DMS153 treated with DMSO at 0.1 percent for 48 hours (cell line): Measurements from ENCODE around the gene XPR1.
"Not testable (repeated sequence)": the region's sequence is repeated elsewhere in the genome, so short reads cannot be mapped to it uniquely, and the experiment has no call there.

ENCODE experiments used
- DNase-seq: peaks from one replicate; lab custom pipeline; 2025; ENCODE audit not compliant: unreplicated experiment; lab: John Stamatoyannopoulos, UW

XPR1 gene

DNA sequence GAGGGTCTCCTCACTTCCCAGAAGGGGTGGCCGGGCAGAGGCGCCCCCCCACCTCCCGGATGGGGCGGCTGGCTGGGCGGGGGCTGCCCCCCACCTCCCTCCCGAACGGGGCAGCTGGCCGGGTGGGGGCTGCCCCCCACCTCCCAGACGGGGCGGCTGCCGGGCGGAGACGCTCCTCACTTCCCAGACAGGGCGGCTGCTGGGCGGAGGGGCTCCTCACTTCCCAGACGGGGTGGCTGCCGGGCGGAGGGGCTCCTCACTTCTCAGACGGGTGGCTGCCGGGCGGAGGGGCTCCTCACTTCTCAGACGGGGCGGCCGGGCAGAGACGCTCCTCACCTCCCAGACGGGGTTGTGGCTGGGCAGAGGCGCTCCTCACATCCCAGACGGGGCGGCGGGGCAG, 78.9 kb downstream of the XPR1 start:
- not testable (repeated sequence) for DNase-seq

DNA sequence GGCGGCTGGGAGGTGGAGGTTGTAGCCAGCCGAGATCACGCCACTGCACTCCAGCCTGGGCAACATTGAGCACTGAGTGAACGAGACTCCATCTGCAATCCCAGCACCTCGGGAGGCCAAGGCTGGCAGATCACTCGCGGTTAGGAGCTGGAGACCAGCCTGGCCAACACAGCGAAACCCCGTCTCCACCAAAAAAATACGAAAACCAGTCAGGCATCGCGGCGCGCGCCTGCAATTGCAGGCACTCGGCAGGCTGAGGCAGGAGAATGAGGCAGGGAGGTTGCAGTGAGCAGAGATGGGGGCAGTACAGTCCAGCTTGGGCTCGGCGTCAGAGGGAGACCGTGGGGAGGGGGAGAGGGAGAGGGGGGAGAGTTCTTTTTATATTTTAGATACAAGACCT, 79.4 kb downstream of the XPR1 start:
- not testable (repeated sequence) for DNase-seq

DNA sequence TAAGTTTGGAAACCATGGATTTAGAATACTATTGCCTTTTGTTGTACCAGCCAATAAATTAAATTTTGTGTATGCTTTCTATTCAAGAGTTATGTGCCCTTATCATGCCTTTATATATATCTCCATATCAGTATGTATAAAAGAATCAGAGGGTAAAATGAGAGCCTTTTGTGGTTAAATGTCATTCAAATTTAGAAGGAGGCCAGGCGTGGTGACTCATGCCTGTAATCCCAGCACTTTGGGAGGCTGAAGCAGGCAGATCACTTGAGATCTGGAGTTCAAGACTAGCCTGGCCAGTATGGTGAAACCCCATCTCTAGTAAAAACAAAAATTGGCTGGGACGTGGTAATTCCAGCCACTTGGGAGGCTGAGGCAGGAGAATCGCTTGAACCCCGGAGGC, 88.9 kb downstream of the XPR1 start:
- DNase-seq: no peak

DNA sequence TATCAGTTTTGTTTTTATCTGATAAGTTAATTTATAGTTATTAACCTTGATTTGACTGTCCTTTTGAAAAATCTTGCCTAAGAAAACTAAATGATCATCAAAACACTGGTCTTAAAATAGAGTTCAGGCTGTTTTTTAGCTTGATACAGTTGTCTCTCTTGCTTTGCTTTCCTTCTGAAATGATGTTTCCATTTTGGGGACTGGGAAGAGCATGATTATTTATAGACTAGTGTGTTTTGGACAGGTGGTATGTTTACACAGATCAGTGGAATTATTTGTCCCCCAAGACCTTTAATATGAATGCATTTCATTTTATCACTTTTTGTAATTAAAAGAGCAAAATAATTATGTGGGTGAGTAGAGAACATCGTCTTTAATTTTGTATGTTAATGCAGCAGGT, 90.8 kb downstream of the XPR1 start:
- DNase-seq: no peak

DNA sequence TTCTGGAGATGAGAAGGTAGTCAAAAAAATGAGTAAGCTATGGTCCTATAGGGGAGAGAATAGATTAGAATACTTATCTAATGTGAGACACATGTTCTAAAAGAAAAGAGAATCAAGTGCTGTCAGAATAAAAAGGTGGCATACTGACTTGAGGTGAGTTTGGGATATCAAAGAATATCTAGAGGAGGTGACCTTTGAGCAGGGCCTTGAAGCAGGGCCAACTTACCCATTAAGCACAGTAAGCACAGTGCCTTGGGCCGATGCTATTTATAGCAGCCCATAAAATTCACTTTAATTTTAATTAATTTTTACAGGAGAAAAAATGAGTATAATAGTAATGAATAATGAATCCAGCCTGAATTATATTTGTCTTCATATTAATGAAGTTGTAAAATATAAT, 92.2 kb downstream of the XPR1 start:
- DNase-seq: no peak

DNA sequence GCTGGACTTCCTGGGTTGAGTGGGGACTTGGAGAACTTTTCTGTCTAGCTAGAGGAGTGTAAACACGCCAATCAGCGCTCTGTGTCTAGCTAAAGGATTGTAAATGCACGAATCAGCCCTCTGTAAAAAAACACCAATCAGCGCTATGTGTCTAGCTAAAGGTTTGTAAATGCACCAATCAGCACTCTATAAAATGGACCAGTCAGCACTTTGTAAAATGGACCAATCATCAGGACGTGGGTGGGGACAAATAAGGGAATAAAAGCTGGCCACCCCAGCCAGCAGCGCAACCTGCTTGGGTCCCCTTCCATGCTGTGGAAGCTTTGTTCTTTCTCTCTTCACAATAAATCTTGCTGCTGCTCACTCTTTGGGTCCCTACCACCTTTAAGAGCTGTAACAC, 94.2 kb downstream of the XPR1 start:
- not testable (repeated sequence) for DNase-seq

DNA sequence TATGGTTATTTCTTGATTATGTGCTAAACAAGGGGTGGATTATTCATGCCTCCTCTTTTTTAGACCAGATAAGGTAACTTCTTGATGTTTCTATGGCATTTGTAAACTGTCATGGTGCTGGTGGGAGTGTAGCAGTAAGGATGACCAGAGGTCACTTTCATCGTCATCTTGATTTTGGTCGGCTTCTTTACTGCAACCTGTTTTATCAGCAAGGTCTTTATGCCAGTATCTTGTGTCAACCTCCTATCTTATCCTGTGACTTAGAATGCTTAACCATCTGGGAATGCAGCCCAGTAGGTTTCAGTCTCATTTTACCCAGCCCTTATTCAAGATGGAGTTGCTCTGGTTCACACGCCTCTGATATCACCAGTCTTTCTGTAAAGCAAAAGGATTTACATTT, 95.9 kb downstream of the XPR1 start:
- not testable (repeated sequence) for DNase-seq

DNA sequence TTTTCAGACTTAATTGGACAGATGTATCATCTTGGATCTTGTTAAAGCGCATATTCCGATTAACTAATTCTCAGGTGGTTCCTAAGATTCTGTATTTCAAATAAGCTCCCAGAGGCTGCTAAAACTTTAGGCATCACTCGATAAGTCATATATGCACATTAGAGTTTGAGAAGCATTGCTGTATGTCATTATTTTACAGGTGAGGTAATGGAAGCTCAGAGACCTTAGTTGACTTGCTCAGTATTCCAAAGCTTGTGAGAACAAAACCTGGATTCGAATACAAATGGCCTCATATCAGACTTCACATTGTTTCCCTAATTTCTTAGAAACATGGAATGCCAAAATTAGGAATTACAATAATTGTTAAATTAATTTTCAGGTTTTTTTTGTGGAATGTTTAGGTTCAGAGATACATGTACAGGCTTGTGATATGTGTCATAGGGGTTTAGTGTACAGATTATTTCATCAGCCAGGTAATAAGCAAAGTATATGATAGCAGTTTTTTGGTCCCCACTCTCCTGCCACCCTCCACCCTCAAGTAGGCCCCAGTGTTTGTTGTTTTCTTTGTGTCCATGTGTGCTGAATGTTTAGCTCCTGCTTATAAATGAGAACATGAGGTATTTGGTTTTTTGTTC, 96.8 kb downstream of the XPR1 start:
- DNase-seq: no peak

DNA sequence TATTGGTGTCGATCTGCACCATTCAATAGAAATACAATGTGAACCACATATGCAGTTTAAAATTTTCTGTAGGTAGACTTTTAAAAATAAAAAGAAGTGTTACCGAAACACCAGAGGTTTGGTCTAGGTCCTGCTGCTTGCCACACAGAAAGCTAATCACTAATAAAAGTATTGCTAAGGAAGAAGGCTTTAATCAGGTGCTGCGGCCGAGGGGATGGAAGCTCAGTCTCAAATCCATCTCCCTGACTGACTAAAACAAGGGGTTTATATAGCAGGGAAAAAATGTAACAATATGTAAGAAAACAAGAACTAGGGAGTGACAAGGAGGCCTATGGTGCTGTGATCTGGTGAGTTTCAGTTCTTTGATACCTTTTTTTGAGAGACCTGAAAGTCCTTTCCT, 99.3 kb downstream of the XPR1 start:
- no peak for DNase-seq

DNA sequence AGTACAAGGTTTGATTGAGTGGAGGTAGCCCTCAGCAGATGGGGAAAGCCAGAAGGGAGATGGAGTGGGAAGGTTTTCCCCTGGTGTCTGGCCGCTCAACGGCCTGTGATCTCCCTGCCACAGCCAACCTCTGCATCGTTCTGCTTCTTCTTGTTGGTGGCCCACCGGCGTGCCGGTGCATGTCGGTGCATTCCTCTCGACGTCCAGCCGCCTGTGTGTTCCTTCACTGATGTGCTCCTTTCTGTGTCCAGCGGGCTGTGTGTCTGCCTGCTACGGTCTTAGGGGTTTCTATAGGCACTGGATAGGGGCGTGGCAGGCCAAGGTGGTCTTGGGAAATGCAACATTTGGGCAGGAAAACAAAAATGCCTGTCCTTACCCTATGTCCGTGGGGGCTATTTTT, 101.0 kb downstream of the XPR1 start:
- no peak for DNase-seq

DNA sequence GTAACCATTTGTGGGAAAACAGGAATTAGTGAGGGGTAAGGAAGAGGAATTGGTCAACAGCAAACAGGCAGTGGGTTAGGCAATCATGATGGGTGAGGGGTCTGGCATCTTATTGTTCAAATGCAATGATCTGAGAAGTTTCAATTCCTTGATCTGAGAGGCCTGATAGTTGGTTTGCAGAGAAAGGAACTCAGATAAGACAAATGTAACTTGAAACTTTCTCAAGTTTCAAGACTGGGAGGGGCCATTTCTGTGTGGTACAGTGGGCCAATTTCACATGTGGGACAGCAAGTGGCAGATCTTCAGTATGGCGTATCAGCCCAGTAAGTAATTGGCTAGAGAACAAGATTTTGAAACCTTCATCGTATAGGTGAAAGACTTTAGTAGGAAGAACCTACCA, 102.5 kb downstream of the XPR1 start:
- DNase-seq: no peak

DNA sequence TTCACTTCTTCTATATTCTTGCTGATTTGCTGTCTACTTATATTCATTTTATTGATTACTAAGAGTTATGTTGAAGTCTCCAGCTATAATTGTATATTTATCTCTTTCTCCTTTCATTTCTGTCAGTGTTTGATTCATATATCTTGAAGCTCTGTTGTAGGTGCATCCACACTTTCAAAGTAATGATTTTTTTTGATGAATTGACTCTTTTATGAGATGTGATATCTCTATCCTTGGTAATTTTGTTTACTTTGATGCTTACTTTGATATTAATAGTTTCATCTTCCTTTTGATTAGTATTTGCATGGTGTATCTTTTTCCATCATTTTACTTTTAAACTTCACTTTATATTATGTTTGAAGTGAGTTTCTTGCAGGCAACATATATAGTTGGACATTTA, 110.8 kb downstream of the XPR1 start:
- DNase-seq: no peak

DNA sequence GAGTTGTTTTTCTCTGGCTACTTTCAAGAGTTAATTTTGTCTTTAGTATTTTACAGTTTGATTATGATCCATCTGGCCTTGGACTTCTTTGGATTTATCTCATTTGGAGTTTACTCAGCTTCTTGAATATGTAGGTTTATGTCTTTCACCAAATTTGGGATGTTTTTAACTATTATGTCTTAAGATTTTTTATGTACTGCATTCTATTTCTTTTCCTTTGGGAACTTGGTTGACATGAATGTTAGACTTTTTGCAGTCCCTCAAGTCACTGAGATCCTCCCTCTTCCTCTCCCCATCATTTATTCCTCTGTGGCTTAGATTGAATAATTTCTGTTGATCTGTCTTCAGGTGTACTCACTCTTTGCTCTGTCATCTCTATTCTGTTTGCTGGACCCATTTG, 112.0 kb downstream of the XPR1 start:
- DNase-seq: no peak

DNA sequence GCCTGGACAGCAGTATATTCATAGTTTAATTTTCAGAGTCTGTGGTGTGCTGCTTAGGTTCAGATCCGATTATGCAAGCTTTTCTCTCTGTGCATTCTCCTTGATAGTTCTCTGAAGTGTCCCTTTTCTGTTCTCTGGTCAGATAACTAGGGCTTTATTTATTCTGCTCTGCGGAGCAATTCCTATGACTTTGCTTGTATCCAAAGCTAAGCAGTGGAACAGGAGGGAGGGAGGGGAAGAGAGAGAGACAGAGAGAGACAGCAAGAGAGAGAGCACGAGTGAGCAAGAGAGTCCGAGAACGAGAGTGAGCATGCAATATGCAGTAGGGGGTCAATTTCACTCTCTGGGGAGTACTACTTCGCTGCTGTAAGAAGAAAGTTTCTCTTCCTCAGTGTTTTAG, 113.3 kb downstream of the XPR1 start:
- DNase-seq: no peak

DNA sequence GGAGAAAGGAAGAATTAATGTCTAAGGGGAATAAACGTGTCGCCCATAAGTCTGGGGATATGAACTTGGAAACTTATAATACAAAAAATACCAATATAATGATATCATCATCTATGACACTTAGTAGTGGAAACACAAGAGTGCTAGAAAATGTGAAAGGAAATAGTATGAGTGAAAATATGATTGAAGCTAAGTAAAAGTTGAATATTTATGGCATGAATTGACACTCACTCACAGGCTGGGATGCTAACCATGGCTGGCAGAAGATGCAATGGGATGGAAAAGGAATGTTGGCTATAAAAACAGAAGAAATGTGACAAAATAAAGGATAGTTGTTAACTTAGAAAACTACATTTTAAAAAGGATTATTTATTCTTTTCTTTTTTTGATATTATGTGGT, 120.1 kb downstream of the XPR1 start:
- DNase-seq: no peak

DNA sequence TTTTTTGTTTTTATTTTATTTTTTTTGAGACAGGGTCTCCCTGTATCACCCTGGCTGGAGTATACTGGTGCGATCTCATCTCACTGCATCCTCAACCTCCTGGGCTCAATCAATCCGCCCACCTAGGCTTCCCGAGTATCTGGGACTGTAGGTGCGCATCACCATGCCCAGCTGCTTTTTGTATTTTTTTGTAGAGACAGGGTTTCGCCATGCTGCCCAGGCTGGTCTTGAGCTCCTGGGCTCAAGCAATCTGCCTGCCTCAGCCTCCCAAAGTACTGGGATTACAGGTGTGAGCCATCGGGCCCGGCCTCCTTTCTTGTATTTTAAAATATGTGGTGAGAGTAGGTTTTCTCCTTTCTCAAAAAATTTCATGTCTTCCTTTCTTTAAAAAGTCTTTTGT, 122.6 kb downstream of the XPR1 start:
- DNase-seq: no peak

DNA sequence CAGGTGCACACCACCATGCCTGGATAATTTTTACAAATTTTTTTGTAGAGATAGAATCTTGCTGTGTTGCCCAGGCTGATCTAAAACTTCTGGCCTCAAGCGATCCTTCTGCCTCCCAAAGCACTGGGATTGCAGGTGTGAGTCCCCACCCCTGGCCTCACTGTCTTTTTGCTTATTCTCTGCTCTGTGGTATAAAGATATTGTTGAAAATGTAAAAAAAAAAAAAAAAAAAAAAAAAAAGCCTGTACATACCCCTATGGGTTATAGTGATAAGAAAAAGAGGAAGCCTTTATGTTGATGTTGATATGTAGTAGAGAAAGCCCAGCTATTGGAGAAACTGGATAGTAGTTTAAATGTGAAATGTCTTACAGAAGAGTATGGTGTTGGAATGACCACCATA, 125.8 kb downstream of the XPR1 start:
- no peak for DNase-seq

DNA sequence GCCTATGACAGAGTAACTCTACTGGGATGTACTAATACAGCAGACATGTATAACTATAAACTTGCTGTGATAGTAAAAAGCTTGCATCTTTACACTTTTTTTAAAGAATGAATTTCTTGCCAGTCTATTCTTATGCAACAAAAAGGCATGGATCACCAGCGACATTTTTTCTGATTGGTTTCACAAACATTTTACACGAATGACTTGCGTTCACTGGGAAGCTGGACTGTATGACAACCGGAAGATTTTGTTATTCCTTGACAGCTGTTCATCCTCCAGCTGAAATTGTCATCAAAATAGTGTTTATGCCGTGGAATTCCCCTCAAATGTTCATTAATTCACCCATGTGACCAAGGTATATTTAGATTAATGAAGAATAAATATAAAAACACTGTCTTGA, 131.0 kb downstream of the XPR1 start:
- no peak for DNase-seq

DNA sequence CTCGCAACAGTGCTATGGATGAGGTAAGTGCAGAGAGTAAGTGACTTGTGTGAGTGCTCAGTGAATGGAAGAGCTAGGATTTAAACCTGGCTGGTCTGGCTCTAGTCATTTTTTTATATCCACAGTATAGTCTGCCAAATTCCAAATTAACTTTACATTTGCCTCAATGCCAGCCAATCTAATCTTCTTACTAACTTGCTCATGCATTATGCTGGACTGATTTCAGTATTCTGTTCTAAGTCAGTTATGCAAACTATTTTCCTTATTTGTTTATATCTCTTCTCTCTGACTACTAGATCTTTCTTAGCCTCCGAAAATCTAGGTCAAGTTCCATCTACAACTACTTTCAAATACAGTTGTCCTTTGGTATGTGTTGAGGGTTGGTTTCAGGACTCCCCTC, 133.3 kb downstream of the XPR1 start:
- DNase-seq: no peak

DNA sequence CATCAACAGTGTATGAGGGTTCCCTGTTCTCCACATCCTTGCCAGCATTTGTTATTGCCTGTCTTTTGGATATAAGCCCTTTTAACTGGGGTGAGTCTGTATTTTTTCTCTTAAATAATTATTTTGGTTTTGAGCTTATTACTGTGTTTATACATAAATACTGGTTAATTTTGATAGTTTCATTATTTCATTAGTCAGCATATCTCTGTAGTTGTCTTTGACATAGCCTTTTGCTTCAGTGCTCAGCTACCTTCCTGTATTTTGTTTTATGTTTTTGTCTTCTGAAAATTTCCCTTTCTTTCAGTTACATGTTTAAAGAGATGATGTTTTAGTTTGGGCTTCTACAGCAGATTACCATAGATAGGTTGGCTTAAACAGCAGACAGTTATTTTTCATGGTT, 138.1 kb downstream of the XPR1 start:
- DNase-seq: no peak

DNA sequence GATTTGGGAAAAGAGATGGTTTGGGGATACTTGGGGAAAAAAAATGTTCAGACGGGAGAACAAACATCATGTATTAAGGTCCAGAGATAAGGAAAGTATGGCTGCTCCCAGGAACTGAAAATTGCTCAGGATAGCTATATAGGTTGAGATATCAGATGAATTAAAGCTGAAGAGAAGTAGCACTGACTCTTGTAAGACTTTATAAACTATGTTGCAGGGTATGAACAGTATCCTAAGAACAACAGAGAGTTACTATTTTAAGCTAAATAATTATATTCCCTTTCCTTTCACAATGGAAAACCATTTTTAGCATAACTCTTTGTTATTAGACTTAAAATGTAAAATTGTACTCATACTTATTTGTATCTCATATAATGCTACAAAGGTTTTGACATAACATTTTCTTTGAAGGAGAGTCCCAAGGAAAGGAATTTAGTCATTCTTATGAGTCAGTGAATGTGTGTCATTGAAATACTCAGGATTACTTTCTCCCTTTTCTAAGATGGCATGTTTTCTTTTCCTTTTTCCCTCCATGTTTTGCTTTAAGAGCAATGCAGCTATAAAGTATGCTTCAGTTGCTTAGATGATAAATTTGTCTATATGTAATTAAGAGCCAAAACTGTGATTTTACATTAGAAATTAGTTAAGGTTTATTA, 141.5 kb downstream of the XPR1 start:
- DNase-seq: no peak

DNA sequence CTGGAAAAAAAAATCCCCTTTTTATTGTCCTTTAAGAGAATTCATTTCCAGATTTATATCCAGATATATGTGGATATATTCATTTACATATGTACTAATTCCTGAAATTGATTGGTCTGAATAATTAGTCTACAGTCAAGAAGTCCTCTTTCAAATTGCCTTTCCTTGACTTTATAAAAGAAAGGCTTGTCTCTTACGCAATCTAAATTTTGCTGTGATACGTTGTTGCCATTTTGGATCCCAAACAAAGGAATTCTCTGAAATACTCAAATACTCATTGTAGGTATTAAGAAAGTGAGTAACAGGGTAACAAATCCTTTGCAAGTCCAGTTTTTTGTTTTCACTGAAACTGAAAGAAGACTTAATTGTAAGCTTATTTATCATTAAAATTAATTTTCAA, 144.0 kb downstream of the XPR1 start:
- no peak for DNase-seq

DNA sequence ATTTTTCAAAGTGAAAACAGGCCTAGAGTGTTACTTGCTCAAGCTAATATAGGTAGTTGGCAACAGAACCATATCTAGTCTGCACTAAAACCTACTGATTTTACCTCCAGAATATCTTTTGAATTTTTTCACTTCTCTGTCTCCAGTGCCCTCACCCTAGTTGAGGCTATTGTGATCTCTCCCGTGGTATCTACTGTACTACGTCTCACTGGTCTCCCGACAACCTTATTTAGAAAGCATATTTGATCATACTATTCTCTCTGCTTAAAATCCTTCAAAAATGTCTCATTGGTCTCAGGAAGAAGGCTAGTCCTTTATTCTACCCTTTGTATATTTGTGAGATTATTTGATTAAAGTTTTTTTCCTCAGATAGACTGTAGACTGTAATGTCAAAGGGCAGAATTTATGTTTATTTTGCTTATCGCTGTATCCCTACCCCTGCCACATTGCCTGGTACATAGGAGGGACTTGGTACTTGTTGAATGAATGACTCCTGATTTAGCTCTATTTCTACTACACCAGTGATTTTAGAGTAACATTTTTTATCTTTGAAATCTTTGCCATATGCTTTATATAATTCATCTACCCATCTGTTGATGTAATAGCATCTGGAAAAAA, 145.4 kb downstream of the XPR1 start:
- DNase-seq: no peak
